GM23248 (cell line): ENCODE data around the gene SMOC2. TPM values are rescaled to one million over a fixed set of nuclear protein-coding genes. Genes with fewer than 3 reads are reported as not detected.
A peak's percentile ranks its signal among the peaks of the same experiment; 100 is the strongest.

Source experiments
- DNase-seq: peaks from one replicate; pipeline ENCODE4 v3.0.0-alpha.2; 2015
- H2AFZ ChIP-seq: fragments of 200-600 bp; sonication (generic); 2 replicates; pipeline ENCODE4 v1.6.1; 2016; ENCODE audit warnings: antibody characterized with exemption
- H3F3A ChIP-seq: fragments of 200-600 bp; sonication (generic); 2 replicates; pipeline ENCODE4 v1.6.1; 2016; ENCODE audit warnings: mild to moderate bottlenecking, antibody characterized with exemption, mixed run types; ENCODE audit not compliant: insufficient read depth
- H3K27ac ChIP-seq: fragments of 200-600 bp; sonication (generic); 2 replicates; pipeline ENCODE4 v1.5.1; 2016; ENCODE audit warnings: mild to moderate bottlenecking
- H3K27me3 ChIP-seq: fragments of 200-600 bp; sonication (generic); replicated peaks from 2 replicates; pipeline ENCODE4 v1.6.1; 2016; ENCODE audit warnings: mild to moderate bottlenecking; ENCODE audit not compliant: insufficient read depth
- H3K36me3 ChIP-seq: fragments of 200-600 bp; sonication (generic); 2 replicates; pipeline ENCODE4 v1.6.1; 2016; ENCODE audit warnings: low read depth, mild to moderate bottlenecking
- H3K4me1 ChIP-seq: fragments of 200-600 bp; sonication (generic); 2 replicates; pipeline ENCODE4 v1.6.1; 2016; ENCODE audit warnings: mild to moderate bottlenecking; ENCODE audit not compliant: insufficient read depth
- H3K4me2 ChIP-seq: fragments of 200-600 bp; sonication (generic); one replicate; pipeline ENCODE4 v1.6.1; 2016; ENCODE audit warnings: mild to moderate bottlenecking; ENCODE audit not compliant: unreplicated experiment
- H3K4me3 ChIP-seq: fragments of 200-600 bp; sonication (generic); 2 replicates; pipeline ENCODE4 v1.5.1; 2016; ENCODE audit warnings: mild to moderate bottlenecking
- H3K79me2 ChIP-seq: fragments of 200-600 bp; sonication (generic); 2 replicates; pipeline ENCODE4 v1.6.1; 2016; ENCODE audit warnings: mild to moderate bottlenecking; ENCODE audit not compliant: insufficient read depth
- H3K9ac ChIP-seq: fragments of 200-600 bp; sonication (generic); 2 replicates; pipeline ENCODE4 v1.6.1; 2016; ENCODE audit warnings: mild to moderate bottlenecking
- H3K9me2 ChIP-seq: fragments of 200-600 bp; sonication (generic); 2 replicates; pipeline ENCODE4 v1.6.1; 2016; ENCODE audit warnings: mixed run types, mild to moderate bottlenecking, moderate library complexity; ENCODE audit not compliant: insufficient read depth
- H3K9me3 ChIP-seq: fragments of 200-600 bp; sonication (generic); one replicate; pipeline ENCODE4 v1.6.1; 2017; ENCODE audit warnings: low read depth
- H4K20me1 ChIP-seq: fragments of 200-600 bp; sonication (generic); 2 replicates; pipeline ENCODE4 v1.6.0; 2016; ENCODE audit not compliant: insufficient read depth
- EZH2 ChIP-seq: fragments of 200-600 bp; sonication (generic); IDR thresholded peaks from 2 replicates; pipeline ENCODE4 v1.6.1; 2018; ENCODE audit warnings: antibody characterized with exemption, mild to moderate bottlenecking; ENCODE audit not compliant: insufficient read depth, poor library complexity, severe bottlenecking
- EZH2phosphoT487 ChIP-seq: fragments of 200-600 bp; sonication (generic); IDR thresholded peaks from 2 replicates; pipeline ENCODE4 v1.6.1; 2018; ENCODE audit warnings: antibody characterized with exemption, moderate library complexity, mild to moderate bottlenecking, low read depth; ENCODE audit not compliant: insufficient read depth
- WGBS, 2 experiments: methylation state at CpG; one replicate each; pipeline ENCODE4 v1.1.6; 2015 to 2017; ENCODE audit warnings: low lambda C conversion rate in 2 of 2, low coverage in 1 of 2; ENCODE audit errors: missing lambda C conversion rate in 2 of 2; 5-methylcytosine and 5-hydroxymethylcytosine counted together
- in situ Hi-C: fragments of 300-500 bp; cut with MboI; formaldehyde crosslinking; loops from 2 replicates; pipeline ENCODE4 v1.15.0; 2020
- polyA plus RNA-seq: library from polyadenylated mRNA; unstranded; fragments of >200 nt; fragmentation: Nextera tagmentation; extraction: Ambion mirVana; gene quantifications from 2 replicates; pipeline ENCODE4 v1.2.1, GENCODE V29; 2016
- total RNA-seq: library from RNA; depleted of rRNA; stranded (reverse); fragments of >200 nt; shearing (Covaris generic); gene quantifications from 2 replicates; pipeline ENCODE4 v1.2.3, GENCODE V29; 2014

SMOC2 gene
- total and polyA plus RNA-seq, 2 experiments from 2014 or later, result not detected

- Histone ChIP-seq H3K4me3 (no peak overlapping the region), H4K20me1 (no peaks in the 10 kb centered on the region), H3K36me3 (no peaks in the 10 kb centered on the region), H3K4me1 (no peaks in the 10 kb centered on the region), H3K4me2 (no peak overlapping the region), H3K9ac (no peak overlapping the region), H3K27ac (no peak overlapping the region), H3K79me2 (no peaks in the 10 kb centered on the region), H3F3A (no peaks in the 10 kb centered on the region), H2AFZ (no peak overlapping the region), H3K27me3 (no peaks in the 10 kb centered on the region), H3K9me2 (no peaks in the 10 kb centered on the region), H3K9me3 (no peaks in the 10 kb centered on the region)
- in situ Hi-C loops, result no loop called here
- TF ChIP-seq EZH2phosphoT487, result no peak
- no peak for TF ChIP-seq EZH2
- WGBS, 2 experiments, result 29 to 31% methylated on average over 8 of the region's 8 CpGs
- DNase-seq, result no peak
Measured at GRCh38 chr6:168526841-168527281, 85.9 kb downstream of the SMOC2 start.

DNA sequence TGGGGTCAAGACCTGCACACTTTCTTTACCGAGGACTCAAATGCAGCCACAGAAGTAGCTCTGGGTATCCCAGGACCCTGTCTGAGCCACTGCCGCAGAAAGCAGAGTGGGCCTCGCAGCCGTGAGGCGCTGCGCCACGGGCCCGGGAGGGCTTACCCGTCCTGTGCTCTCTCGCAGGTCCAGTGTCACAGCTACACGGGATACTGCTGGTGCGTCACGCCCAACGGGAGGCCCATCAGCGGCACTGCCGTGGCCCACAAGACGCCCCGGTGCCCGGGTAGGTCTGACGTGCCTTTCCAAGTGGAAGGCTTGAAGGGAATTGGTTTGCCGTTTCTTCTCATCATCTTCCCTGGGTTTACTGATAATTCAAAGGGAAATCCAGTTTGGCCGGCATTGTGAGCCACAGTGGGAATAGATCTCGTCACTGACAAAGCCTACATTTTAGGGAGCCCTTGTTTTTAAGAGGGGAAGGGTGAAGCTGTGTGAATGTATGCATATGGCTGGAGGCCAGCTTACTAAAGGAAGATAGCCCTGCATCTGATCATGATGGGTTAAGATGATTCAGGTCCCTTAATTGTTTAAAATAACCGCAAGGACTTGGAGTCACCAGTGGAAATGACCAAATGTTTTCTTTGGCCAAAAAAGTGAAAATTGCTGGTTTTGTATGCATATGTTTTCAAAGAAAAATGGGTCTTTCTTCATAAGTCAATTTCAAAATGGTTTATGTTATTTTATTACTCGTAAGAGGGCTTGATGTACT lies 86.6 kb downstream of the SMOC2 start:
- H3K4me1 ChIP-seq, result no peaks in the 10 kb centered on the region
- no peaks in the 10 kb centered on the region for H3K9me2 ChIP-seq
- in situ Hi-C loops, result no loop called here
- no peak overlapping the region for H3K27ac ChIP-seq
- H3K4me2 ChIP-seq, result no peak overlapping the region
- H3K9ac ChIP-seq, result no peak overlapping the region
- TF ChIP-seq EZH2 (no peak), EZH2phosphoT487 (no peak)
- no peaks in the 10 kb centered on the region for H4K20me1 ChIP-seq
- no peaks in the 10 kb centered on the region for H3K9me3 ChIP-seq
- H3K36me3 ChIP-seq, result no peaks in the 10 kb centered on the region
- DNase-seq, result peak; percentile 14
- no peak overlapping the region for H3K4me3 ChIP-seq
- H3K27me3 ChIP-seq, result no peaks in the 10 kb centered on the region
- WGBS, 2 experiments, result 69% methylated on average over 25 of the region's 25 CpGs
- H3K79me2 ChIP-seq, result no peaks in the 10 kb centered on the region
- no peaks in the 10 kb centered on the region for H3F3A ChIP-seq
- H2AFZ ChIP-seq, result no peak overlapping the region

- Histone ChIP-seq H3K27ac (no peak overlapping the region), H3K4me2 (no peak overlapping the region), H3K27me3 (no peaks in the 10 kb centered on the region), H3K9ac (no peak overlapping the region), H3K79me2 (no peaks in the 10 kb centered on the region), H3K36me3 (no peaks in the 10 kb centered on the region), H4K20me1 (no peaks in the 10 kb centered on the region), H3K9me2 (no peaks in the 10 kb centered on the region), H3K4me1 (no peaks in the 10 kb centered on the region), H3K4me3 (no peak overlapping the region), H3F3A (no peaks in the 10 kb centered on the region), H2AFZ (no peak overlapping the region), H3K9me3 (no peaks in the 10 kb centered on the region)
- DNase-seq, result no peak
- in situ Hi-C loops, result no loop called here
- WGBS, 2 experiments, result 46 to 48% methylated on average over 3 of the region's 3 CpGs
- TF ChIP-seq EZH2phosphoT487, result no peak
- TF ChIP-seq EZH2, result no peak
Measured at GRCh38 chr6:168528474-168529095, 87.6 kb downstream of the SMOC2 start.

DNA sequence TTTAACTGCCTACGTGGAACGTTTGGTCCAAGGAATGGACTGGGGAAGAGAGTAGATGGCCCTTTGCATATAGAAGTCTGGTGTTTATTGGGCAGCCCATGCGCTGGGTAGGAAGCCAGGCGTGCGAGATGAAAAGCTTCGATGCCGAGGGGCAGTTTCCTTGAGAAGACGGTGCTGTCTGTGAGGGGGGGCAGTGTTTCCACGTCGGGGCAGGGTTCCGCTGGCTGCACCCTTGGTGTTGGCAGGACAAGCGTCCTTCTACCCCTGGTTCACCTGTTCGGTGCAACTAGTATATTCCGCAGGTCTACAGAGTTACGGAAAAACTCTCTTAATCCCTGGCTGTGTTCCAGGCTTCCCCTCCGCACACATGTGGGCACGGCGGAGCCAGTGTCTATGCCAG lies 88.2 kb downstream of the SMOC2 start:
- Histone ChIP-seq H3K9ac (no peak overlapping the region), H3K4me1 (no peaks in the 10 kb centered on the region), H3K27me3 (no peaks in the 10 kb centered on the region), H3K4me2 (no peak overlapping the region), H3K4me3 (no peak overlapping the region), H3K9me3 (no peaks in the 10 kb centered on the region), H2AFZ (no peak overlapping the region), H3F3A (no peaks in the 10 kb centered on the region), H3K9me2 (no peaks in the 10 kb centered on the region), H3K36me3 (no peaks in the 10 kb centered on the region), H3K79me2 (no peaks in the 10 kb centered on the region), H4K20me1 (no peaks in the 10 kb centered on the region), H3K27ac (no peak overlapping the region)
- no peak for DNase-seq
- no peak for TF ChIP-seq EZH2
- in situ Hi-C loops, result no loop called here
- 74 to 78% methylated on average over 18 of the region's 18 CpGs for WGBS, 2 experiments
